Stimulated activated naive CD8-positive, alpha-beta T cell treated with anti-CD3 and anti-CD28 coated beads, Interleukin-15, Interleukin-2, amounts not matched to agents 100 ng/mL and 50 ng/mL, for 24 hours (primary cell): Measurements from ENCODE around the gene AATK.

Source experiments
- H3K27ac Mint-ChIP-seq: one replicate; pipeline ENCODE4 v1.8.0; 2021; ENCODE audit warnings: mild to moderate bottlenecking, mixed read lengths
- H3K27me3 Mint-ChIP-seq: one replicate; pipeline ENCODE4 v1.8.0; 2021; ENCODE audit warnings: mixed read lengths
- H3K36me3 Mint-ChIP-seq: one replicate; pipeline ENCODE4 v1.8.0; 2021; ENCODE audit warnings: low read depth, mixed read lengths
- H3K4me1 Mint-ChIP-seq: one replicate; pipeline ENCODE4 v1.8.0; 2021; ENCODE audit warnings: low read depth, mixed read lengths
- H3K4me3 Mint-ChIP-seq: one replicate; pipeline ENCODE4 v1.8.0; 2021; ENCODE audit warnings: mild to moderate bottlenecking, mixed read lengths
- H3K9me3 Mint-ChIP-seq: one replicate; pipeline ENCODE4 v1.8.0; 2021; ENCODE audit warnings: mixed read lengths

Gene AATK

DNA sequence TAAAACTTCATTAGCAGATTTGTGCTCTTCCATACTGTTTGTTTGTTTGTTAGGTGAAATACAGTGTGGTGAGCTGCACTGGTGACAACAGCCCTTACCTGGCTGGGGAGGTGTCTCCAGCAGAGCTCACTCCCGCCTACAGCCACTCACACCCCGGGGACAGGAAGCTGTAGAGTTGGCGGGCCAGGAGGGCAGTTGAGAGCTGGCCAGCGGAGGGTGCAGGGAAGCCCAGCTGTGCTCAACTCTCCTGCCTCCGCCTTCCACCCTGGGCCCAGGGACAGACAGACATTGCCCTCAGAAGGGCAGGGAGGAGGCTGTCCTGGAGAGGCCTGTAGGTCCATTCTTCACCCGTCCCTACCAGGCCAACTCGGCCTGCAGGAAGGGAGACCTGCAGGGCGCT lies 49.3 kb downstream of the AATK start:
- Mint-ChIP-seq H3K27me3 (no peaks in the 10 kb centered on the region), H3K36me3 (no peaks in the 10 kb centered on the region), H3K27ac (no peak overlapping the region), H3K4me1 (no peaks in the 10 kb centered on the region), H3K9me3 (no peaks in the 10 kb centered on the region), H3K4me3 (no peak overlapping the region)

- Mint-ChIP-seq H3K36me3 (no peaks in the 10 kb centered on the region), H3K4me1 (no peaks in the 10 kb centered on the region), H3K9me3 (no peaks in the 10 kb centered on the region), H3K27me3 (no peaks in the 10 kb centered on the region), H3K27ac (no peak overlapping the region), H3K4me3 (no peak overlapping the region)
These were observed 50.1 kb downstream of the AATK start for GRCh38 chr17:81115749-81116464.

DNA sequence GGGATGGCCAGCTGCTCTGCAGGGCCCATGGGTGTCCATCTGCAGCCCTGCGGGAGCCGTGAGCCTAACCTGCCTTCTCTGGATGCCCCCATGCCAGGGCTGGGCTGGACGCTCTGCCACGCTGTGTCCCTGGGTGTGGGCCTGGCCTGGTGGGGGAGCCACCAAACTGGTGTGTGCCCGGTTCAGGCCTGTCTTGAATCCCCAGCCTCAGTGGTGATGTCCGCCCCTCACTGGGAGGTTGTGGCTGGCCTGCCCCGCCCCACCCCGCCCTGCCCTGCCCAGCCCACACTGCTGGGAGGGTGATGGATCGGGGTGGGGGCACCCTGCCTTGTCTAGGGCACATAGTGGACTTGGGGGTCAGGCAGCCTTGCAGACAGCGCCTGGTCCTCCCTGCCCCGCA lies 50.8 kb downstream of the AATK start:
- Mint-ChIP-seq H3K27me3 (no peaks in the 10 kb centered on the region), H3K9me3 (no peaks in the 10 kb centered on the region), H3K4me1 (no peaks in the 10 kb centered on the region), H3K4me3 (no peak overlapping the region), H3K27ac (no peak overlapping the region), H3K36me3 (no peaks in the 10 kb centered on the region)

DNA sequence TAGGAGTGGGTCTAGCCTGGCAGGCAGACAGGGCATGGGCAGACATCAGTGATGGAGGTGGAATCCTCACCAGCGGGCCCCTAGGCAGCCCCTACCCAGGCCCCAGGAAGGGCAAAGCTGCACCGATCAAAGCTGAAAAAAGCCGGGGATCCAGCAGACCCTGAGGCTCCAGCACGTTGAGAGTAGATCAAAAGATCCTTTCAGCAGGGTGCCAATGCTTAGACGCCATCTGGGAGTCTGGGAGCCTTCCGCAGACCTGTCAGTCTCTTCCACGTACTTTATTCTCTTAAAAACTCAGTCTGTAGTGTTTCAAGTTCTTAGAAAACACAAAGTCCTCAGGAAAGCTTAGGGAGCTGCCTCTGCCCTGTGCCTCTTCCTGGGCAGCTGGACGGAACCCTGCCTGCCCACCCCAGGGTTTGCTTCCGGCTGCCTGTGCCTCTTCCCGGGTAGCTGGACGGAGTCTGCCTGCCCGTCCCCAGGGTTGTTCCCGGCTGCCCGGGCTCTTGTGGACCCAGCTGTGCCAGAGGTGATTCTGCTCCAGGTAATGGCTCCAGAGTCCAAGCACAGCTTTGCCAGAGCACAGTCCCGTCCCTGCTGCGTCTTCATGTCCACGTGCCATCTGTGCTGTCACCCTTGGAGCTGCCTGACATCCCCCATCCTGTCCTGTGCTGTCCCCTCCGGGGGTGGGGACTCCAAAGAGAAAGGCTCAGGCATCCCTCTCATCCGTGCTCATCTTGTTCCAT lies 51.5 kb downstream of the AATK start:
- Mint-ChIP-seq H3K27me3 (no peaks in the 10 kb centered on the region), H3K4me1 (peaks cover 4% of the 10 kb centered on the region), H3K9me3 (no peaks in the 10 kb centered on the region), H3K27ac (no peak overlapping the region), H3K4me3 (no peak overlapping the region), H3K36me3 (no peaks in the 10 kb centered on the region)

DNA sequence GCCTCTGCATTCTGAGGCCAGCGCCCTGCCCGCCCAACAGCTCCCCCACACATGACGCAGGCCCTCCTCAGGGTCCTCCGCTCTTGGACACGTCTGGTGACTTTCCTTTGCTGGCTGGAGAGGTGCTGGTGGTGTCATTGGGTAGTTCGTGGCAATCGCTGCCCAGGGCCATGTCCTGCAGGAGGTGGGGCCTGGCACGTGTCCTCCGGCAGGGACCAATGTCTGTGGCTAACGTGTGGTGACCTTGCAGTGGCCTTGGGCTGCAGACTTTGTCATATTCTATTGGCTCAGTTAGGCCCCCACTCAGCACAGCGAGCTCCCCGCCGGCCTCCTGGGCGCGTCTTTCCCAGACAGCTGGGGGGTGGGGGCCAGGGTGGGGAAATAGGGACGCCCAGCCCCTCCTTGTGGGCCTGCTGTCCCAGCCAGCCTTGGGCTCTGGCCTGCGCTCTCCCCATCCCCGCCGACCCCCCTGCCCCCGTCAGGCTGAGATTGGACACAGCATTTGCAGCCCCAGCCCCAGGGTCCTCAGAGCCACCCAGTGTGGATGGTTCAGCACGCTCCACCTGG lies 52.8 kb downstream of the AATK start:
- peaks cover 4% of the 10 kb centered on the region for H3K4me1 Mint-ChIP-seq
- no peak overlapping the region for H3K4me3 Mint-ChIP-seq

DNA sequence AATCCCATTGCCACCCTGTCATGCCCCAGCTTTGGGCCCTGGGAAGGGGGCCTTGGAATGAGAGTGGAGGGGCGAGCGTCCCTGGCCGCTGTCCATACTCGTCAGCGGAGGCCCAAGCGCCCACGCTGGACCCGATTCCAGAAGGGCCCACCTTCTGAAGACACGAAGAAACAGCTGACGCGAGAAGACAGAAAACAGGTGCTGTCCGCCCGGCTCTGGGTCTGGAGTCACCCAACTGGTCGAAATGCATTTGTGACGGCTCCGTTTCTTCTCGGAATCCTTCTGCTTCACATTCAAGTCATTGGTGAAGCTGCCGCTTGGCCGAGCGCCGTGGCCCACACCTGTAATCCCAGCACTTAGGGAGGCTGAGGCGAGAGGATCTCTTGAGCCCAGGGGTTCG lies 53.6 kb downstream of the AATK start:
- Mint-ChIP-seq H3K27me3 (no peaks in the 10 kb centered on the region), H3K27ac (no peak overlapping the region), H3K9me3 (no peaks in the 10 kb centered on the region), H3K4me1 (peaks cover 4% of the 10 kb centered on the region), H3K4me3 (no peak overlapping the region), H3K36me3 (no peaks in the 10 kb centered on the region)

More for the DNA sequence above, 52.8 kb downstream of the AATK start:
- H3K36me3 Mint-ChIP-seq = no peaks in the 10 kb centered on the region
- no peaks in the 10 kb centered on the region for H3K27me3 Mint-ChIP-seq
- H3K9me3 Mint-ChIP-seq = no peaks in the 10 kb centered on the region
- no peak overlapping the region for H3K27ac Mint-ChIP-seq

GRCh38 chr17:81111066-81111465 lies 55.0 kb downstream of the AATK start:
- Mint-ChIP-seq H3K9me3 (no peaks in the 10 kb centered on the region), H3K4me3 (no peak overlapping the region), H3K27ac (no peak overlapping the region), H3K27me3 (no peaks in the 10 kb centered on the region), H3K4me1 (peaks cover 4% of the 10 kb centered on the region), H3K36me3 (no peaks in the 10 kb centered on the region)

DNA sequence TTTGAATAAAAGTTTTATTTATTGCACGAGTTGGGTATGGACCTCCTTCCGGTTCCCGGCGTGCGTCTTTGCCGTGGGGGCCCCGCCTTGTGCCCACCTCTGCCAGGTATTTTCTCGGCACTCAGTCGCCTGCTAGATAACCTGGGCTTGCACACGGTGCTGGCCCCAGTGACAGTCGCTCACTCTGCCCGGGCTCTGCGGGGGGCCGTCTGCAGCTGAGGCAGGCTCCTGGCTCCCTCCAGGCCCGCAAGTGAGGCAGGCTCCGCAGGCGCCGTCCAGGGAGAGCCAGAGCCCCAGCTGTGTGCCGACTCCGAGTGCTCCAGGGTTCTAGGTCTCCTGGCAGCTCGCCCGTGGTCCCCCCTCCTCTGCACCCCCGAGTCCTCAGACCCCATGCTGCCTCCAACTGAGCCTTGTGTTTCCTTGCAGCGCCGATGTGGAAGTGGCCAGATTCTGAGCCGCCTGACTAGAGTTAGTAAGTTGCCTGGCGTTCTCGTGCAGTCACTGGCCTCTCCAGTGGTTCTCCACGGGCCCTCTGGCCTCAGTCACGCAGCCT lies 55.5 kb downstream of the AATK start:
- no peak overlapping the region for H3K27ac Mint-ChIP-seq

GRCh38 chr17:81109957-81110356 lies 56.1 kb downstream of the AATK start:
- peaks cover 4% of the 10 kb centered on the region for H3K4me1 Mint-ChIP-seq
- no peak overlapping the region for H3K27ac Mint-ChIP-seq
- H3K27me3 Mint-ChIP-seq = no peaks in the 10 kb centered on the region
- H3K36me3 Mint-ChIP-seq = no peaks in the 10 kb centered on the region
- H3K4me3 Mint-ChIP-seq = no peak overlapping the region
- no peaks in the 10 kb centered on the region for H3K9me3 Mint-ChIP-seq

More for the DNA sequence above, 55.5 kb downstream of the AATK start:
- no peaks in the 10 kb centered on the region for H3K36me3 Mint-ChIP-seq
- no peaks in the 10 kb centered on the region for H3K9me3 Mint-ChIP-seq
- H3K4me1 Mint-ChIP-seq = peaks cover 4% of the 10 kb centered on the region
- no peaks in the 10 kb centered on the region for H3K27me3 Mint-ChIP-seq
- H3K4me3 Mint-ChIP-seq = no peak overlapping the region

DNA sequence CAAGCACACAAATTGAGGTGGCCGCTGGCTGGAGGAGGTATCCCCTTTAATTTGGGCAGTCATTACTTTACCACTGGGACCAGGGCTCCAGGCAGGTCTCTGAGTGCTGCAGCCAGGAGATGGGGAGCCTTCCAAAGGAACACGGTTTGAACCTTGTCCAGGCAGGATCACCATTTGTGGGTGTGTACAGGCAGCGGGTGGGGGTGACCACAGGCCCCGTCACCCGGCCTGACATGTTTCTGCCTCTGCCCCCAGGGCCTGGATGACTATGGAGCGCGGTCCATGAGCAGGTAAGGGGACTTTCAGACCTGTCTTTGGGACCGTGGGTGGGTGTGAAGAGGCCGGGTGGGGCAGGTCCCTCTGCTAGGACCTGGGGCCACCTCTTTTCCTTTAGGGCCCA lies 57.8 kb downstream of the AATK start:
- Mint-ChIP-seq H3K9me3 (no peaks in the 10 kb centered on the region), H3K27ac (no peak overlapping the region), H3K4me3 (no peak overlapping the region), H3K36me3 (no peaks in the 10 kb centered on the region), H3K27me3 (no peaks in the 10 kb centered on the region), H3K4me1 (peaks cover 4% of the 10 kb centered on the region)

GRCh38 chr17:81106716-81107115 lies 59.3 kb downstream of the AATK start:
- no peak overlapping the region for H3K4me3 Mint-ChIP-seq
- H3K36me3 Mint-ChIP-seq = no peaks in the 10 kb centered on the region
- no peak overlapping the region for H3K27ac Mint-ChIP-seq
- no peaks in the 10 kb centered on the region for H3K27me3 Mint-ChIP-seq
- H3K9me3 Mint-ChIP-seq = no peaks in the 10 kb centered on the region
- peaks cover 4% of the 10 kb centered on the region for H3K4me1 Mint-ChIP-seq

- Mint-ChIP-seq H3K27me3 (no peaks in the 10 kb centered on the region), H3K4me3 (no peak overlapping the region), H3K36me3 (no peaks in the 10 kb centered on the region), H3K9me3 (no peaks in the 10 kb centered on the region), H3K27ac (no peak overlapping the region), H3K4me1 (peaks cover 2% of the 10 kb centered on the region)
These were observed 62.6 kb downstream of the AATK start for GRCh38 chr17:81103379-81103778.

- H3K4me1 Mint-ChIP-seq = peaks cover 7% of the 10 kb centered on the region
- H3K4me3 Mint-ChIP-seq = no peak overlapping the region
- no peak overlapping the region for H3K27ac Mint-ChIP-seq
- H3K36me3 Mint-ChIP-seq = no peaks in the 10 kb centered on the region
- no peaks in the 10 kb centered on the region for H3K9me3 Mint-ChIP-seq
- no peaks in the 10 kb centered on the region for H3K27me3 Mint-ChIP-seq
These were observed 63.2 kb downstream of the AATK start for GRCh38 chr17:81102869-81103268.

- no peaks in the 10 kb centered on the region for H3K27me3 Mint-ChIP-seq
- H3K4me1 Mint-ChIP-seq = peaks cover 12% of the 10 kb centered on the region
- H3K36me3 Mint-ChIP-seq = no peaks in the 10 kb centered on the region
- H3K27ac Mint-ChIP-seq = no peak overlapping the region
- no peak overlapping the region for H3K4me3 Mint-ChIP-seq
- no peaks in the 10 kb centered on the region for H3K9me3 Mint-ChIP-seq
These were observed 63.7 kb downstream of the AATK start for GRCh38 chr17:81102352-81102751.

- H3K4me3 Mint-ChIP-seq = no peak overlapping the region
- no peaks in the 10 kb centered on the region for H3K27me3 Mint-ChIP-seq
- no peaks in the 10 kb centered on the region for H3K36me3 Mint-ChIP-seq
- peaks cover 17% of the 10 kb centered on the region for H3K4me1 Mint-ChIP-seq
- H3K9me3 Mint-ChIP-seq = no peaks in the 10 kb centered on the region
- no peak overlapping the region for H3K27ac Mint-ChIP-seq
These were observed 64.3 kb downstream of the AATK start for GRCh38 chr17:81101614-81102306.
